Measurements from ENCODE around the gene ARCN1.
A peak's percentile ranks its signal among the peaks of the same experiment; 100 is the strongest.

ARCN1 gene

GRCh38 chr11:118641397-118642019 is 69.3 kb downstream of the ARCN1 start:
- peak; percentile 57 for DNase-seq

- no peak for DNase-seq
Observed at GRCh38 chr11:118643142-118643994, 71.2 kb downstream of the ARCN1 start.

GRCh38 chr11:118643995-118644345 is 71.8 kb downstream of the ARCN1 start:
- no peak for DNase-seq

DNA sequence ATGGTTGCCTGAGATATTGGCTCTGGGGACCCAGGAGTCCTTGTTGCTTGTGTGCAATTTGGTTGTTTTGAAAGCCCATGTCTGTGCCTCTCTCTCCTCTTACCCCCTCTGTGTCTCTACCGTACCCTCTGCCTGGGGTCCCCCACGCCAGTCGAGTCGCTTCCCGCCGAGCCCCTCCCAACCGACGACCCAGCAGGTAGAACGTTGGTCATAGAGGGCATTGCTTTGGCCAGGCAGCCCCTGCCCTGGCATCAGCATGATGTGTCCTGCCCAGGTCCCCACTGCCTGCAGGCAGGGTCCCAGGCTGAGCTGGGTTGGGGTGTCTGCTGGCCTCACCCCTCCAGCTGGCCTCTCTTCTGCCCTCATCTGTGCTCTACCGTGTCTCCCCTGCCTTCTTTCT is 72.3 kb downstream of the ARCN1 start:
- DNase-seq = no peak

GRCh38 chr11:118645066-118645715 is 73.0 kb downstream of the ARCN1 start:
- DNase-seq = no peak

GRCh38 chr11:118646393-118646792 is 74.2 kb downstream of the ARCN1 start:
- DNase-seq = no peak

GRCh38 chr11:118648291-118648690 is 76.1 kb downstream of the ARCN1 start:
- DNase-seq = no peak

DNA sequence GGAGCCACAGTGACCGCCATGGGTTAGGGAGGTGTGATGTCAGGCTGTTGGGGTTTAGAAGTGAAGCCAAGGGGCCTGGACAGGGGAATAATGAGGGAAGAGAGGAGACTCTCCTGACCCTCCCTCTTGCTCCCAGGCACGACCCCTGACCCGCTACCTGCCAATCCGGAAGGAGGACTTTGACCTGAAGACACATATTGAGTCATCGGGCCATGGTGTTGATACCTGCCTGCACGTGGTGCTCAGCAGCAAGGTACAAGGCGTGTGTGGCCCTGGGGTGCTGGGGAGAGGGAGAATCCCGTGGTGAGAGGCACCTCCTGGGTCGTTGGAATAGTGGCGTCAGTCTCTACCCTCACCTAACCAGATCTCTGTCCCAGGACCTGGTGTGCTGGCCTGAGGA is 77.7 kb downstream of the ARCN1 start:
- no peak for DNase-seq

GRCh38 chr11:118650366-118650765 is 78.2 kb downstream of the ARCN1 start:
- no peak for DNase-seq

GRCh38 chr11:118651820-118652219 is 79.6 kb downstream of the ARCN1 start:
- DNase-seq = no peak
